Erythroblast (primary cell): ENCODE measurements around the gene CIROP.

ENCODE experiments used
- GATA1 ChIP-seq: IDR thresholded peaks from 2 replicates; pipeline ENCODE4 v1.6.1; 2011; ENCODE audit warnings: low read depth, mild to moderate bottlenecking, control low read depth, low read length, moderate library complexity
- POLR2A ChIP-seq: IDR thresholded peaks from 2 replicates; pipeline ENCODE4 v1.6.1; 2011; ENCODE audit warnings: mild to moderate bottlenecking, low read length

GRCh38 chr14:23113431-23114119 lies 8.8 kb upstream of the CIROP start:
- TF ChIP-seq POLR2A (no peak), GATA1 (no peak)
